Activated B cell treated with CpG ODN at 0.5 μM for 24 hours (primary cell): Measurements from ENCODE around the gene ALAS1. TPM values are rescaled to one million over a fixed set of nuclear protein-coding genes. Genes with fewer than 3 reads are reported as not detected.
A peak's percentile ranks its signal among the peaks of the same experiment; 100 is the strongest.

Experiments
- ATAC-seq: fragments of 200-7000 bp; cut with Tn5 transposase; one replicate; pipeline ENCODE4 v1.10.0; 2021; ENCODE audit warnings: low read depth, mild to moderate bottlenecking, moderate library complexity
- CTCF ChIA-PET: fragments of 350-600 bp; sonication (Branson Sonifier 250); formaldehyde crosslinking; loops from one replicate; lab custom pipeline; 2021; ENCODE audit warnings: antibody characterized with exemption; lab: Charles Lee
- POLR2A ChIA-PET: fragments of 350-600 bp; sonication (Branson Sonifier 250); formaldehyde crosslinking; loops from one replicate; lab custom pipeline; 2021; ENCODE audit warnings: antibody characterized with exemption; lab: Charles Lee
- DNase-seq: peaks from one replicate; pipeline ENCODE4 v3.0.0; 2022
- H3K27ac Mint-ChIP-seq: one replicate; pipeline ENCODE4 v1.8.0; 2020; ENCODE audit warnings: mixed read lengths
- H3K27me3 Mint-ChIP-seq: one replicate; pipeline ENCODE4 v1.8.0; 2021; ENCODE audit warnings: mixed read lengths
- H3K36me3 Mint-ChIP-seq: one replicate; pipeline ENCODE4 v1.8.0; 2021; ENCODE audit warnings: low read depth, mixed read lengths
- H3K4me1 Mint-ChIP-seq: one replicate; pipeline ENCODE4 v1.8.0; 2021; ENCODE audit warnings: mixed read lengths
- H3K4me3 Mint-ChIP-seq: one replicate; pipeline ENCODE4 v1.8.0; 2020; ENCODE audit warnings: mild to moderate bottlenecking, mixed read lengths
- H3K9me3 Mint-ChIP-seq: one replicate; pipeline ENCODE4 v1.8.0; 2020; ENCODE audit warnings: mixed read lengths
- intact Hi-C: fragments of 100-400 bp; cut with micrococcal nuclease; formaldehyde crosslinking; loops from one replicate; pipeline ENCODE4 v1.15.1; 2024
- total RNA-seq: library from RNA; stranded (reverse); gene quantifications from 2 replicates; pipeline ENCODE4 v1.2.3, GENCODE V29; 2022
- TF ChIP-seq, protein P1 (sequence below): fragments of 200-600 bp; IDR thresholded peaks from one replicate; pipeline ENCODE4 v1.8.0; 2022; ENCODE audit warnings: antibody characterized with exemption, mild to moderate bottlenecking

Gene ALAS1
- total RNA-seq, 1 donor from 2014 or later, result 27.6 TPM

DNA sequence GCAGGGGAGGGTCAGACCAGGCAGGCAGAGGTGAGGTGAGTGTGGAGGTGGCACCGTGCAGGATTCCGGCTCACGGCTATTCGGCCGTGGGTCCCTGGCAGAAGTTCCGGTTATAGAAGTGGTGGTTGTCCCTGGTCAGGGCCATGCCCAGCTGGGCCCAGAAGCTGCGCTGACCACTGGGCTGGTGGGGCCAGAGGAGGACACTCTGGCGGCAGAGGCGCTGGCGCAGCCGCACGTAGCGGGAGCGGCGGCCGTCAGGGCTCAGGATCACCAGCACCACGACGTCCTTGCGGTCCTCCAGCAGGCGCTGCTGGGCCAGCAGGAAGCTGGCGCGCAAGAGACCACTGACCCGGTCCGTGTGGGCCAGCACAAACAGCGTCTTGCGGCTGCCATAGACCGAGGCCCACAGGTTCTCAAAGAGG lies 23.2 kb downstream of the ALAS1 start:
- DNase-seq (no peak), ATAC-seq (no peak)
- H3K4me1 Mint-ChIP-seq, result peaks cover 93% of the 10 kb centered on the region
- H3K4me3 Mint-ChIP-seq, result no peak overlapping the region
- H3K36me3 Mint-ChIP-seq, result peaks cover 51% of the 10 kb centered on the region
- POLR2A ChIA-PET, result interaction anchor here (0.6 to 5.1 kb wide), 11 partner anchors 8 to 1913 kb away, joined by 3 to 51 read pairs (median 6); partner anchors contain the start of genes ALAS1, GLYCTK, PPM1M and WDR82
- CTCF ChIA-PET, result interaction anchor here (0.6 to 6.4 kb wide), 22 partner anchors 9 to 227 kb away, joined by 3 to 58 read pairs (median 6); partner anchors contain the start of genes GLYCTK, TWF2 and WDR82
- TF ChIP-seq, protein P1, sequence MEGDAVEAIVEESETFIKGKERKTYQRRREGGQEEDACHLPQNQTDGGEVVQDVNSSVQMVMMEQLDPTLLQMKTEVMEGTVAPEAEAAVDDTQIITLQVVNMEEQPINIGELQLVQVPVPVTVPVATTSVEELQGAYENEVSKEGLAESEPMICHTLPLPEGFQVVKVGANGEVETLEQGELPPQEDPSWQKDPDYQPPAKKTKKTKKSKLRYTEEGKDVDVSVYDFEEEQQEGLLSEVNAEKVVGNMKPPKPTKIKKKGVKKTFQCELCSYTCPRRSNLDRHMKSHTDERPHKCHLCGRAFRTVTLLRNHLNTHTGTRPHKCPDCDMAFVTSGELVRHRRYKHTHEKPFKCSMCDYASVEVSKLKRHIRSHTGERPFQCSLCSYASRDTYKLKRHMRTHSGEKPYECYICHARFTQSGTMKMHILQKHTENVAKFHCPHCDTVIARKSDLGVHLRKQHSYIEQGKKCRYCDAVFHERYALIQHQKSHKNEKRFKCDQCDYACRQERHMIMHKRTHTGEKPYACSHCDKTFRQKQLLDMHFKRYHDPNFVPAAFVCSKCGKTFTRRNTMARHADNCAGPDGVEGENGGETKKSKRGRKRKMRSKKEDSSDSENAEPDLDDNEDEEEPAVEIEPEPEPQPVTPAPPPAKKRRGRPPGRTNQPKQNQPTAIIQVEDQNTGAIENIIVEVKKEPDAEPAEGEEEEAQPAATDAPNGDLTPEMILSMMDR, result no peak
- no peaks in the 10 kb centered on the region for H3K9me3 Mint-ChIP-seq
- intact Hi-C loops, result loop anchor here (5.0 kb wide), 1 partner anchor 219 kb away; no protein-coding TSS in a partner anchor
- H3K27ac Mint-ChIP-seq, result peak overlapping the region; percentile 53
- no peaks in the 10 kb centered on the region for H3K27me3 Mint-ChIP-seq

DNA sequence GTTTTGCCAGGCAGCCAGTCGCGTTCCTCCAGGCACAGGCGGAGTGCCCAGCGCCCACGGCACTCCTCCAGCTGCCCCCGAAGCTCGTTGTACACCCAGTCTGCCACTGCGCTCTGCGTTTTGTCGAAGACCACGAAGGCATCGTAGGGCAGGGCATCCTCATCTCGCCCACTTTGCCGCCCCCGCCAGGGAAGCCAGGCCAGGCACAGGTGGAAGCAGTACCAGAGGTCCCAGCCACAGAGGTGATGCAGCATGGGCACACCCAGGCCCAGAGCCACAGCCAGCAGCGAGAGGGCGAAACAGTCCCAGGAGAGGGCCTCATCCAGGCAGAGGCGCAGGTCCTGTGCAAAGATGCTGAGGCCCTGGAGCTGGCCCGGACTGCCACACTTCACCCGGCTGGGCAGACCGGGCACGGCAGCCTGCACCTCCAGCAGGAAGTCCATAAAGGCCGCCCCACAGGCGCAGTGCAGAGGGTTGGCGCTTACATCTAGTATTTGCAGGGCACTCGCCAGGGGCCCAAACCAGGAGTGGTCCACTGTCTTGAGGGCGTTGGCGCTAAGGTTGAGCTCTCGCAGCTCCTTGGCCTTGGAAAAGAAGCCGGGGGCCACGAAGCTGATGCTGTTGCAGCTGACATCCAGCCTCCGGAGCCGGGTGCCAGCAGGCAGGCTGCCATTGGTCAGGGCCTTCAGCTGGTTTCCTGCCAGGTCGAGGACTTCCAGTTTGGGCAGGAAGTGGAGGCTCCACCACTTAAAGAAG lies 23.8 kb downstream of the ALAS1 start:
- TF ChIP-seq, protein P1, result no peak
- H3K4me3 Mint-ChIP-seq, result peak overlapping the region; percentile 11
- DNase-seq (no peak), ATAC-seq (no peak)
- ChIA-PET POLR2A (interaction anchor here (0.6 to 5.1 kb wide), 5 partner anchors 10 to 1914 kb away, joined by 3 to 51 read pairs (median 8); partner anchors contain the start of gene WDR82), CTCF (interaction anchor here (1.2 to 6.4 kb wide), 9 partner anchors 10 to 117 kb away, joined by 4 to 58 read pairs (median 30); partner anchors contain the start of genes GLYCTK, TWF2 and WDR82)
- H3K27ac Mint-ChIP-seq, result no peak overlapping the region
- H3K27me3 Mint-ChIP-seq, result no peaks in the 10 kb centered on the region
- H3K9me3 Mint-ChIP-seq, result no peaks in the 10 kb centered on the region
- H3K36me3 Mint-ChIP-seq, result peaks cover 47% of the 10 kb centered on the region
- peaks cover 95% of the 10 kb centered on the region for H3K4me1 Mint-ChIP-seq
- intact Hi-C loops, result loop anchor here (5.0 kb wide), 1 partner anchor 219 kb away; no protein-coding TSS in a partner anchor

DNA sequence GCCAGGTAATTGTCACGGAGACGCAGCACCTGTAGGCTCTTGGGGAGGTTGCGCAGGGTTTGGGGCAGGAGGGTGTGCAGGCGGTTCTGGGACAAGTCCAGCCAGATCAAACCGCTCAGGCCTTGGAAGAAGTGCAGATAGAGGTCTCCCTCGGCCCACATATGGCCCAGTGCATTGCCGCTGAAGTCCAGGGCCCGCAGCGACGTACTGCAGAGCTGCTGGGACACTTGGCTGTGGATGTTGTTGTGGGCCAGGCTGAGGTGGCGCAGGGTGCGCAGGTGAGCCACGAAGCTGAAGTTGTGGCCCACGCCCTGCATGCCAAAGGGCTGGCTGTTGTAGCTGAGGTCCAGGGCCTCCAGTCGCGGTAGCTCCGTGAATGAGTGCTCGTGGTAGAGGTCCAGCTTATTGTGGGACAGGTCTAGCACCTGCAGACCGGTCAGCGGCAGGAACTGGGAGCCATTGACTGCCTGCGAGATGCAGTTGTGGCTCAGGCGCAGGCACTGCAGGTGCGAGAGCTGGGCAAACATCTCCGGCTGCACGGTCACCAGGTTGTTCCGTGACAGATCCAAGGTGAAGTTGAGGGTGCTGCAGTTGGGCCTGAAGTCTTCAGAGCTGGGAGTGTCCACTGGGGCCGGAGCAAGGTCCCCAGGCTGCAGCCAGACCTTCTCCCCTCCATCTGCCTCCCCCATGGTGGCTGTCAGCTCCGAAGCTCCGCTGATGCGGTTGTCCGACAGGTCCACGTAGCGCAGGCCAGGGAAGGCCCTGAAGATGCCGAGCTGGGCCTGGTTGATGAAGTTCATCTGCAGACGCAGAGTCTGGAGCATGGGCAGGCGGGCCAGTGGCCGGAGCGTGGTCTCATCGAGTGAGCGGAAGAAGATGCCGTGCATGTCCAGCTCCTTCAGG lies 24.6 kb downstream of the ALAS1 start:
- Mint-ChIP-seq H3K4me3 (peak overlapping the region; percentile 11), H3K27me3 (no peaks in the 10 kb centered on the region), H3K4me1 (peaks cover 95% of the 10 kb centered on the region), H3K9me3 (no peaks in the 10 kb centered on the region), H3K27ac (peak overlapping the region; percentile 97), H3K36me3 (peaks cover 45% of the 10 kb centered on the region)
- ChIA-PET POLR2A (interaction anchor here (0.5 to 5.9 kb wide), 4 partner anchors 9 to 74 kb away, joined by 3 to 147 read pairs (median 27); partner anchors contain the start of genes PPM1M, TWF2 and WDR82), CTCF (interaction anchor here (3.1 to 6.4 kb wide), 5 partner anchors 9 to 116 kb away, joined by 10 to 58 read pairs (median 48); partner anchors contain the start of gene WDR82)
- DNase-seq (no peak), ATAC-seq (no peak)
- TF ChIP-seq, protein P1, result no peak
- intact Hi-C loops, result loop anchor here (5.0 kb wide), 1 partner anchor 220 kb away; no protein-coding TSS in a partner anchor

DNA sequence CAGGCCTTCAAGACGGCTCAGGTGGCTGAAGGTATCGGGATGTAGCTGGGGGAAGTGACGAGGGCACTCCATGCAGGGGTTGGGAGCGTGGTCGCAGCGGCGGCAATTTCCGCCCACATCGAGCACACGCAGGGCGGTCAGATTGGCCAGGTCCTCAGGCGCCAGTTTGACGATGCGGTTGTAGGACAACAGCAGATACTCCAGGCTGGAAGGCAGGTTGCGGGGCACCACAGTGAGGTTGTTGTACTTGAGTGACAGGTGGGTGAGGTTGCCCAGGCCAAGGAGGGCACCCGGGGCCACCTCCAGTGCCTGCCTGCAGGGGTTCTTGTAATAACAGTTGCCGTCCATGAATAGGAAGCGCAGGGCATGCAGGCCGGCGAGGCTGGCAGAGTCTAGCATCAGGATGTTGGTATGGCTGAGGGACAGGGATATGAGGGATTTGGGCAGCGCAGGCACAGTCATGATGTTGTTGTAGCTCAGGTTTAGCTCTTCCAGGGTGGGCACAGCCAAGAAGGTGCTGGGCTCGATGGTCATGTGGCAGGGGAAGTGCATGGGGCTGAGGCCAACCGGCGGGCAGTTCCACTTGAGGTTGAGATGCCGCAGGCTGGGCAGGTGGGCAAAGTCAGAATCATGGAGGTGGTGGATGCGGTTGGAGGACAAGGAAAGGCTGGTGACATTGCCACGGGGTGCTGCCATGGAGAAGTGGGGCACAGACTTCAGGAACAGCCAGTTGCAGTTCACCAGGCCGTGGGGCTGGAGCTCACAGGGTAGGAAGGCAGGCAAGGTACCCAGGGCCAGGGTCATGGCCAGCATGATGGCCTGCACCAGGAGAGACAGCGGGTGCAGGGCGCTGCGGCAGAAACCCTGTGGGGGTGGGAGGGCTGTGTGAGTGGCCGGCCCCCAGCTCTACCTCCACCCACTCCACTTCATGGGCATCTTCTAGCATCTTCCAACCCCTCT lies 25.8 kb downstream of the ALAS1 start:
- Mint-ChIP-seq H3K4me3 (peak overlapping the region; percentile 90), H3K27me3 (no peaks in the 10 kb centered on the region), H3K4me1 (peaks cover 90% of the 10 kb centered on the region), H3K36me3 (peaks cover 53% of the 10 kb centered on the region), H3K9me3 (no peaks in the 10 kb centered on the region), H3K27ac (peak overlapping the region; percentile 97)
- DNase-seq (no peak), ATAC-seq (no peak)
- TF ChIP-seq, protein P1, result no peak
- POLR2A ChIA-PET, result interaction anchor here (0.6 to 5.9 kb wide), 8 partner anchors 10 to 64 kb away, joined by 3 to 147 read pairs (median 42); partner anchors contain the start of genes ALAS1, GLYCTK, PPM1M and TWF2
- intact Hi-C loops, result loop anchor here (5.0 kb wide), 1 partner anchor 221 kb away; no protein-coding TSS in a partner anchor
- CTCF ChIA-PET, result interaction anchor here (4.5 to 6.4 kb wide), 3 partner anchors 8 to 55 kb away, joined by 32 to 53 read pairs (median 48); partner anchors contain the start of gene WDR82
